Kasumi-1 (cell line): ENCODE results near the gene POLR3G.

Experiments
- DNase-seq, 2 experiments: peaks; one replicate each; lab custom pipeline; 2025; lab: John Stamatoyannopoulos, UW

Gene POLR3G

GRCh38 chr5:90503596-90503995 lies 28.9 kb downstream of the POLR3G start:
- DNase-seq = no peak

- no peak for DNase-seq
These were observed 30.1 kb downstream of the POLR3G start for GRCh38 chr5:90504743-90505142.

GRCh38 chr5:90506221-90506620 lies 31.6 kb downstream of the POLR3G start:
- DNase-seq = no peak

DNA sequence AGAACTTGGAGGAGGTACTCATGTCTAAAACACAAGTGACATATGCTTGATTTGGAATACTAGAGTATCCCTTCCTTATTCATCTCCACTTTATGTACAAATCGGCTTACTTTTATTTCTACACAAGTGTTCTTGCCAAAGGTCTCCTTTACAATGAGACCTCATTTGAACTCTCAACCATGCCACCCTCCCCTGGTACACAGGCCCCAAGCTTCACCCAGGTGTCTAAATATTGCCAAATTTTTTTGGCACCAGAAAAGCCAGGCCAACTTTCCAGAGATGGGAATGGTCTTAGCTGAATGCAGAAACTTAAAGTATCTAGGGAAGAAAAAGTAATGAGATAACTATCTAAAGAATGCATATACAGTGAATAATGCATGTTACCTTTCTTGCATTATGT lies 35.8 kb downstream of the POLR3G start:
- DNase-seq = no peak

DNA sequence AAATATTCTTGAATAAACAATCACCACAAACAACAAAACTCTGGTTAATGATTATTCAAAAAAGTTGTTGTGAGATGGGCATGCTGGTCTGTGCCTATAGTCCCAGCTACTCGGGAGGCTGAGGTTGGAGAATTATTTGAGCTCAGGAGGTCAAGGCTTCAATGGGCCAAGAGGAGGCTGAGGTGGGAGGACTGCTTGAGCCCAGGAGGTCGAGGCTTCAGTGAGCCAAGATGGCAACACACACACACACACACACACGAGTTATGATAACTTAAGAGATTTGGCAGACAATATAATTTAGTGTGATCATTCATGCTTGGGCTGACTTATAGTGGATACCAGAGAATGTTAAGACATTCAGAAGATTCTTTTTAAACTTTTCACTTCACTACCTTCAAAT lies 39.9 kb downstream of the POLR3G start:
- DNase-seq = no peak

- no peak for DNase-seq
These were observed 44.0 kb downstream of the POLR3G start for GRCh38 chr5:90518661-90519060.

- DNase-seq = no peak
These were observed 44.4 kb downstream of the POLR3G start for GRCh38 chr5:90519081-90519480.

GRCh38 chr5:90528601-90529193 lies 54.0 kb downstream of the POLR3G start:
- DNase-seq = peak; percentile 34 to 55

GRCh38 chr5:90529194-90529938 lies 54.7 kb downstream of the POLR3G start, which contains the start of gene LYSMD3:
TSS of gene LYSMD3 (minus strand) at chr5:90529584. CDS start at chr5:90525289, 4,295 bp downstream.
- DNase-seq = peak; percentile 90 to 93

DNA sequence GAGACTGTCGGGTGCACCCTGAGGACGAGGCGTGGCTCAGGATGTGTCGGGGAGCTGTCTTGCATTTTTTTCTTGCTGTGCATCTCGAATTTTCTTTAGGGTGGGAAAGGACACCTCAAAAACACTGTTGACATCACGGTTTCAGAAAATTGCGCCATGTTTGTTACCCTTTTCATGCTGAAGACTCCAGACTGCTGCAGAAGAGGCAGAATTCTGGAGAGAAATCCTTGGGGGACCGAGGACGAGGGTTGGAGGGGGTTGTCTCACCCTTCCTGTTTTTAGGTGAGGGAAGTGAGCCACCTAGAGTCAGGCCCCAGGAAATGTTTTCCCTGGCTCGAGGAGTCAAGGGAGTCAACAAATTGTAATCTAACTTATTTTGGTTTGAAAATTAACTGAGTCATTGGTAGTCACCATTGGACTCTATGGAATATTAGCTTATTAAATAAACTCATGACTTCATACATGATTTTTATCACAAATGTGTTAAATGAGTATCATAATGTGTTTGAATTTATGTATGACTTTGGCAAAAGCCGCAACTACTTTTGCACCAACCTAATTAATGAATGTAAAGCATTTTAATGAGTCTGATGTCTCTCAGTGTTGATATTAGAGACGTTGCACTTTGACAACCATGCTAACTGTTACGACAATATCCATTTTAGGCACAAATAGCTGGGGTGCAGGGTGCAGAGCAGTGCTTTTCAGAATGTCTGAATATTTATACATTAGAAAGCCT lies 55.4 kb downstream of the POLR3G start:
- DNase-seq = peak; percentile 66 to 69

DNA sequence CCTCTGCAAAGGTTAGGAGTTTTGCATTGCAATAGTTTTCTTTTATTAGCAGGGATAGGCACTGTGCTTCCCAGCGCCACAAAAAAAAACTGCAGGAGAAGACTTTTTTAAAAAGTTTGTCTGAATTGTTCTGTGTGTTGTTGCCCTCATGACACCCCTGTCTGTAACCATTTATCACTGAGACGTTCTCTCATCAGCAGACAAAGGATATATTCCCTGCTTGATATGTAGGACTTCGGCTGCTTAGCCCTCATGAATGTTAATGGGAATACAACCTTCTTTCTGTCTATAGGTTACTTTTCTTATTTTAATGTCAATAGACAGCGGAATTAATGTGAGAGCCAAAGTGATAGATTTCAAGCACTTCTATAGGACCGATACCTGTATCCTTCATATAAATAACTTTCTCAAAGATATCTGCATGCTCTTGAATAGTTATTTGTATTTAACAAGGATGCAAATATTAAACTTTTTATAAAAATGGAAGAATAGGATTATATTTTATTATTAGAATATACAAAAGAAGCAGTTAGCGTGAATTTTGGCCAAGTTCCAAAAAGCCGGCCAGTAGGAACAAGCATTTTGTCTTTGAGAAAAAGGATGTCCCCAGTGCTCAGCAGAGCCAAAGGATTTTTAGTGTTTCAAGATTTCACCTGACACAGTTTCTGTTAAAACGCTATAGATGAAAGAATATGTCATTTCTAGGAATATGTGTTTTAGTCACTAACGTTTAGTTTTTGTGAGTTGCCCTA lies 56.2 kb downstream of the POLR3G start:
- no peak for DNase-seq

- DNase-seq = no peak
These were observed 59.1 kb downstream of the POLR3G start for GRCh38 chr5:90533794-90534193.

GRCh38 chr5:90534922-90535321 lies 60.3 kb downstream of the POLR3G start:
- DNase-seq = no peak

GRCh38 chr5:90542827-90543519 lies 68.3 kb downstream of the POLR3G start:
- DNase-seq = no peak

- no peak for DNase-seq
These were observed 70.8 kb downstream of the POLR3G start for GRCh38 chr5:90545511-90545910.

- DNase-seq = no peak
These were observed 71.7 kb downstream of the POLR3G start for GRCh38 chr5:90546216-90546837.

DNA sequence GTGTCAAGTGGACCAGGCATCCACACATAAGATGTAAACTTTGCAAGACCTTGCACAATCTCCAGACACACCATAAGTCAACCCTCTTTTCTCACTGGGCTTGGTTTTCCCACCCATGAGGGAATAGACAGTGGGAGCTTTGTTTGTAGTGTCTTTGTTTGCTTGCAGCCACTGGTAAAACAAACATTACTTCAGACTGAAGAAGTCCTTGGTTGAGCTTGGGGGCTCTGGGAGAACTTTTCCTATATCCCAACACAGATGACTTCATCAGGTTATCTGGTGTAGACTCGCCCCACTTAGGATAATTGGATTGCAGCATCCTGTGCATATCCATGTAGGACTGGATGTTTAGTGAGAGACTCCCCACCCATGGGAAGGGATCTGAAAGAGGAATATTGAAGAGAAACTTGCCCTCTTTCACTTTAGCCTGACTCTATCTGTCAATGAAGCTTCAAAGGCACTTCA lies 72.4 kb downstream of the POLR3G start:
- DNase-seq = no peak

- no peak for DNase-seq
These were observed 73.5 kb downstream of the POLR3G start for GRCh38 chr5:90548069-90548593.

- DNase-seq = no peak
These were observed 74.6 kb downstream of the POLR3G start for GRCh38 chr5:90549223-90549622.

DNA sequence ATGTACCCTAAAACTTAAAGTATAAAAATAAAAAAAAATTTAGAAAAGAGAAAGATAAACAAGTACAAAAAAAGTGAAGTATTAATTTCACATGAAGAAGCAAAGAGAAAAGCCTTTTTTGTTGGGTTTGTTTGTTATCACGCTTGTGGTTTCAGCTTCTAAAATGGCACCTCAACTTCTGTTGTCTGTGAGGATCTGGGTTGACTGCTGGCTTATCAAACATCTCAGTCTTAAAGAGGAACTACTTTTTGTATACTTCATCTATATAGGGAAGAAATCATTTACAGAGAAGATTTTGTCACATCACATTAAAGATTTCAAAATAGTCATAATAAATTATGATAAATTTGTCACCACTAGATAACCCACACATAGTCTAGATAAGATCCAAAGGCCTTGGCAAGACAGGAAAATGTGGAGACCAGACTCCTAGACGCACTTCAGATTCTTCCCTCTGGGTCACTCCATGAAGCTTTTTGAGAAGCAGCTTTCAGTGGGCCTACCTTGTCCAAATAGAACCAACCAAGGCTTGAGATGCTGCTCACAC lies 75.1 kb downstream of the POLR3G start:
- peak; percentile 14 to 16 for DNase-seq
